ENCODE results near the gene LSM4.

DNA sequence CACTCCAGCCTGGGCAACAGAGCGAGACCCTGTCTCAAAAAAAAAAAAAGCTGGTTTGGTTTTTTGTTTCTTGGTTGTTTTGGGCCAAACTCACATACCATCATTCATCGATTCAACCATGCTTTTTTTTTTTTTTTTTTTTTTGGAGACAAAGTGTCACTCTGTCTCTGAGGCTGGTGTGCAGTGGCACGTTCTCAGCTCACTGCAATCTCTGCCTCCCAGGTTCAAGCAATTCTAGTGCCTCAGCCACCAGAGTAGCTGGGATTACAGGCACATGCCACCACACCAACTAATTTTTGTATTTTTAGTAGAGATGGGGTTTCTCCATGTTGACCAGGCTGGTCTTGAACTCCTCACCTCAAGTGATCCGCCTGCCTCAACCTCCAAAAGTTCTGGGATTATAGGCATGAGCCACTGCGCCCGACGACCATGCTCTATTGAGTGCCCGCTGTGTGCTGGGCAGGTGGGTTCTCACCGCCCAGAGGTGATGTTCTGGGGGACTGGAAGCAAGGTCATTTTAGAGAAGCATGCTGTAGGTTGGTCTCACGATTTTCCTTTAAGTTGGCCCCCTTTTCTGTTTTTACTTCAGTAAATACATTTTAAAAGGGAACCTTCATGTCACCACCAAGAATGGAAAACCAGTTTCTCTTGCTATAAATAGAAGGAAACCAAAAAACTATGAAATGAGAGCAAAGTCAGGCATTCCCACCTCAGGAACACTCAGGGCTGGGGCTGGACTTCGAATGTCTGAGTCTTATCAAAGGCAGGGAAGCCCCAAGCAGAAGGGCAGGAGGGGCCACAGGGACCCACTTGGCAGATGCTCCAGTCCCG, 33.2 kb downstream of the LSM4 start:
- TF ChIP-seq, protein P1, sequence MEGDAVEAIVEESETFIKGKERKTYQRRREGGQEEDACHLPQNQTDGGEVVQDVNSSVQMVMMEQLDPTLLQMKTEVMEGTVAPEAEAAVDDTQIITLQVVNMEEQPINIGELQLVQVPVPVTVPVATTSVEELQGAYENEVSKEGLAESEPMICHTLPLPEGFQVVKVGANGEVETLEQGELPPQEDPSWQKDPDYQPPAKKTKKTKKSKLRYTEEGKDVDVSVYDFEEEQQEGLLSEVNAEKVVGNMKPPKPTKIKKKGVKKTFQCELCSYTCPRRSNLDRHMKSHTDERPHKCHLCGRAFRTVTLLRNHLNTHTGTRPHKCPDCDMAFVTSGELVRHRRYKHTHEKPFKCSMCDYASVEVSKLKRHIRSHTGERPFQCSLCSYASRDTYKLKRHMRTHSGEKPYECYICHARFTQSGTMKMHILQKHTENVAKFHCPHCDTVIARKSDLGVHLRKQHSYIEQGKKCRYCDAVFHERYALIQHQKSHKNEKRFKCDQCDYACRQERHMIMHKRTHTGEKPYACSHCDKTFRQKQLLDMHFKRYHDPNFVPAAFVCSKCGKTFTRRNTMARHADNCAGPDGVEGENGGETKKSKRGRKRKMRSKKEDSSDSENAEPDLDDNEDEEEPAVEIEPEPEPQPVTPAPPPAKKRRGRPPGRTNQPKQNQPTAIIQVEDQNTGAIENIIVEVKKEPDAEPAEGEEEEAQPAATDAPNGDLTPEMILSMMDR (IDR thresholded peaks at IDR 0.05; ENCODE audit: extremely low read depth in 1 of 2, insufficient read depth in 1 of 2, low read depth in 1 of 2, low read length in 2 of 2), result no peak
- TF ChIP-seq POLR2AphosphoS5 (IDR thresholded peaks at IDR 0.05; ENCODE audit: insufficient read depth, low read depth, low read length), result no peak
- no peak for TF ChIP-seq EZH2 (IDR thresholded peaks at IDR 0.05; ENCODE audit: borderline replicate concordance, low read depth, low read length, severe bottlenecking)
- TF ChIP-seq POLR2A (IDR thresholded peaks at IDR 0.05; ENCODE audit: low read depth, low read length), result no peak
- no peak for TF ChIP-seq MYC (IDR thresholded peaks at IDR 0.05; ENCODE audit: low read depth, low read length)
